ENCODE results near the gene RARB. TPM values are rescaled to one million over a fixed set of nuclear protein-coding genes. Genes with fewer than 3 reads are reported as not detected.

RARB gene
- total RNA-seq, 1 experiment from 2014 or later: not detected

- no peak overlapping the region for H3K4me3 Mint-ChIP-seq (ENCODE audit: unreplicated experiment)
- intact Hi-C loops (cut with micrococcal nuclease): no loop called here
- CTCF ChIA-PET: interaction anchor here (0.7 to 1.7 kb wide), 2 partner anchors 13 to 625 kb away, joined by 3 to 10 read pairs; no protein-coding TSS in a partner anchor
Measured at GRCh38 chr3:25428789-25429335, 799 bp downstream of the RARB start.

GRCh38 chr3:25429361-25430286 lies 1.6 kb downstream of the RARB start:
- no peak overlapping the region for H3K4me3 Mint-ChIP-seq (ENCODE audit: unreplicated experiment)
- POLR2A ChIA-PET: no interaction called here
- no TSS peak for BruUV-seq (replicated peaks)
- no peaks in the 10 kb centered on the region for H3K9me3 Mint-ChIP-seq (ENCODE audit: unreplicated experiment)
- no peaks in the 10 kb centered on the region for H3K36me3 Mint-ChIP-seq (ENCODE audit: insufficient read depth, unreplicated experiment)
- intact Hi-C loops (cut with micrococcal nuclease): no loop called here
- peaks cover 2% of the 10 kb centered on the region for H3K4me1 Mint-ChIP-seq (ENCODE audit: insufficient read depth, unreplicated experiment)
- no peak for DNase-seq (ENCODE audit: unreplicated experiment)
- no peak overlapping the region for H3K27ac Mint-ChIP-seq (ENCODE audit: low read depth, unreplicated experiment)
- CTCF ChIA-PET: interaction anchor here (0.6 to 1.7 kb wide), 4 partner anchors 10 to 626 kb away, joined by 3 to 10 read pairs (median 3); no protein-coding TSS in a partner anchor
- H3K27me3 Mint-ChIP-seq (ENCODE audit: insufficient read depth, unreplicated experiment): peaks cover 31% of the 10 kb centered on the region
- no peak for TF ChIP-seq CTCF (IDR thresholded peaks at IDR 0.05; ENCODE audit: unreplicated experiment)

More at GRCh38 chr3:25428789-25429335, 799 bp downstream of the RARB start:
- no peak overlapping the region for H3K27ac Mint-ChIP-seq (ENCODE audit: low read depth, unreplicated experiment)
- BruUV-seq (replicated peaks): no TSS peak
- POLR2A ChIA-PET: no interaction called here
- TF ChIP-seq CTCF (IDR thresholded peaks at IDR 0.05; ENCODE audit: unreplicated experiment): no peak
- peaks cover 8% of the 10 kb centered on the region for H3K4me1 Mint-ChIP-seq (ENCODE audit: insufficient read depth, unreplicated experiment)
- no peaks in the 10 kb centered on the region for H3K36me3 Mint-ChIP-seq (ENCODE audit: insufficient read depth, unreplicated experiment)
- no peaks in the 10 kb centered on the region for H3K9me3 Mint-ChIP-seq (ENCODE audit: unreplicated experiment)
- H3K27me3 Mint-ChIP-seq (ENCODE audit: insufficient read depth, unreplicated experiment): peaks cover 31% of the 10 kb centered on the region
- DNase-seq (ENCODE audit: unreplicated experiment): no peak

- intact Hi-C loops (cut with micrococcal nuclease): no loop called here
- no peak for TF ChIP-seq CTCF (IDR thresholded peaks at IDR 0.05; ENCODE audit: unreplicated experiment)
- H3K4me1 Mint-ChIP-seq (ENCODE audit: insufficient read depth, unreplicated experiment): no peaks in the 10 kb centered on the region
- ChIA-PET POLR2A (no interaction called here), CTCF (interaction anchor here (0.6 to 1.7 kb wide), 3 partner anchors 9 to 394 kb away, joined by 3 to 10 read pairs (median 3); no protein-coding TSS in a partner anchor)
- H3K9me3 Mint-ChIP-seq (ENCODE audit: unreplicated experiment): no peaks in the 10 kb centered on the region
- H3K27ac Mint-ChIP-seq (ENCODE audit: low read depth, unreplicated experiment): no peak overlapping the region
- no peak overlapping the region for H3K4me3 Mint-ChIP-seq (ENCODE audit: unreplicated experiment)
- no peak for DNase-seq (ENCODE audit: unreplicated experiment)
- no peaks in the 10 kb centered on the region for H3K36me3 Mint-ChIP-seq (ENCODE audit: insufficient read depth, unreplicated experiment)
- H3K27me3 Mint-ChIP-seq (ENCODE audit: insufficient read depth, unreplicated experiment): peaks cover 31% of the 10 kb centered on the region
- no TSS peak for BruUV-seq (replicated peaks)
Measured at GRCh38 chr3:25430287-25430934, 2.3 kb downstream of the RARB start.
